Esophagus muscularis mucosa (tissue), 4 donors: ENCODE results near the gene PPFIBP1. TPM values are rescaled to one million over a fixed set of nuclear protein-coding genes. Genes with fewer than 3 reads are reported as not detected.
A peak's percentile ranks its signal among the peaks of the same experiment; 100 is the strongest.

Source experiments
- DNase-seq: peaks from one replicate; pipeline ENCODE4 v3.0.0-alpha.2; 2017; ENCODE audit errors: extremely low spot score
- H3K27ac ChIP-seq, 4 donors: fragments of 200-600 bp; sonication (generic); replicated peaks in 1 of 4; 1 replicate in 3 of 4; 2 replicates in 1 of 4; pipeline ENCODE4 v1.5.1; 2016 to 2019; ENCODE audit warnings: mild to moderate bottlenecking in 1 of 4
- H3K27me3 ChIP-seq, 4 donors: fragments of 200-600 bp; sonication (generic); one replicate each; pipeline versions ENCODE4 v1.5.1 to v1.6.0; 2016 to 2019
- H3K36me3 ChIP-seq, 4 donors: fragments of 200-600 bp; sonication (generic); one replicate each; pipeline ENCODE4 v1.5.1; 2016 to 2019
- H3K4me1 ChIP-seq, 4 donors: fragments of 200-600 bp; sonication (generic); one replicate each; pipeline ENCODE4 v1.5.1; 2016 to 2019
- H3K4me3 ChIP-seq, 4 donors: fragments of 200-600 bp; sonication (generic); 1 replicate in 2 of 4; 2 replicates in 2 of 4; pipeline ENCODE4 v1.5.1; 2016 to 2019; ENCODE audit warnings: mild to moderate bottlenecking in 4 of 4, moderate library complexity in 1 of 4
- H3K9me3 ChIP-seq, 4 donors: fragments of 200-600 bp; sonication (generic); 1 replicate in 3 of 4; 2 replicates in 1 of 4; pipeline ENCODE4 v1.5.1; 2016 to 2019
- CTCF ChIP-seq, 3 experiments: fragments of 200-600 bp in 2 of 3; fragments of 450-650 bp in 1 of 3; sonication (generic) in 2 of 3; IDR thresholded peaks; one replicate each; pipeline ENCODE4 v1.5.1; 2017 to 2019; ENCODE audit warnings: antibody characterized with exemption in 3 of 3, mild to moderate bottlenecking in 2 of 3, moderate library complexity in 1 of 3
- EP300 ChIP-seq: sonication (generic); formaldehyde crosslinking; IDR thresholded peaks from one replicate; pipeline ENCODE4 v1.6.1; 2017; ENCODE audit warnings: antibody characterized with exemption
- POLR2A ChIP-seq: fragments of 450-650 bp; IDR thresholded peaks from one replicate; pipeline ENCODE4 v1.6.1; 2017; ENCODE audit warnings: antibody characterized with exemption, moderate library complexity, mild to moderate bottlenecking, low read depth
- POLR2AphosphoS5 ChIP-seq, 2 donors: sonication (generic); formaldehyde crosslinking; IDR thresholded peaks; one replicate each; pipeline ENCODE4 v1.6.1; 2017; ENCODE audit warnings: antibody characterized with exemption in 2 of 2
- WGBS: methylation state at CpG from one replicate; pipeline ENCODE4 v1.1.5; 2018; 5-methylcytosine and 5-hydroxymethylcytosine counted together
- intact Hi-C: fragments of 100-400 bp; cut with DNase I; formaldehyde crosslinking; loops from one replicate; pipeline ENCODE4 v1.15.1; 2023
- total RNA-seq, 4 donors: library from RNA; depleted of rRNA; stranded (reverse); fragments of >200 nt; gene quantifications; one replicate each; pipeline versions ENCODE4 v1.1.0 to v1.2.1, GENCODE V29; 2016

PPFIBP1 gene
- total RNA-seq, 4 donors from 2014 or later = 53.2 to 79.0 (median 66.5) TPM

DNA sequence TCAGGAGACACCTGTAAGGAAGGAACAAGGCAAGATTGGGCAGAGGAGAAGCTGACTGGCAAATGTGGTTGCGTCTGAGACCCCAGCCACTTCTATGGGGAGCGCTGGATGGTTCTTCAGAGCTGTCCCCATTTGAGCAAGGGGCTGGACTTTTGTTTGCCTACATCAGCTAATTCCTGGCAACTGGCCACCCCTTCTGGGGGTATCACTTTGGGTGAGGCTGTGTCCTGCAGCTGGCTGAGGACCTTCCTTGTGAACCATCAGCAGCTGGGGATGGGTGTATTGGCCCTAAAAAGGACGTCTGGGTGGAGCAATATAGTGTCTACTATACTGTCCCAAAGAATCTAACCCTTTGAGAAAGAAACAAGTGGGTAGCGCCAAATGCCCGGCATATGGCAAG is 23.6 kb downstream of the PPFIBP1 start:
- H3K4me3 ChIP-seq = no peak overlapping the region

DNA sequence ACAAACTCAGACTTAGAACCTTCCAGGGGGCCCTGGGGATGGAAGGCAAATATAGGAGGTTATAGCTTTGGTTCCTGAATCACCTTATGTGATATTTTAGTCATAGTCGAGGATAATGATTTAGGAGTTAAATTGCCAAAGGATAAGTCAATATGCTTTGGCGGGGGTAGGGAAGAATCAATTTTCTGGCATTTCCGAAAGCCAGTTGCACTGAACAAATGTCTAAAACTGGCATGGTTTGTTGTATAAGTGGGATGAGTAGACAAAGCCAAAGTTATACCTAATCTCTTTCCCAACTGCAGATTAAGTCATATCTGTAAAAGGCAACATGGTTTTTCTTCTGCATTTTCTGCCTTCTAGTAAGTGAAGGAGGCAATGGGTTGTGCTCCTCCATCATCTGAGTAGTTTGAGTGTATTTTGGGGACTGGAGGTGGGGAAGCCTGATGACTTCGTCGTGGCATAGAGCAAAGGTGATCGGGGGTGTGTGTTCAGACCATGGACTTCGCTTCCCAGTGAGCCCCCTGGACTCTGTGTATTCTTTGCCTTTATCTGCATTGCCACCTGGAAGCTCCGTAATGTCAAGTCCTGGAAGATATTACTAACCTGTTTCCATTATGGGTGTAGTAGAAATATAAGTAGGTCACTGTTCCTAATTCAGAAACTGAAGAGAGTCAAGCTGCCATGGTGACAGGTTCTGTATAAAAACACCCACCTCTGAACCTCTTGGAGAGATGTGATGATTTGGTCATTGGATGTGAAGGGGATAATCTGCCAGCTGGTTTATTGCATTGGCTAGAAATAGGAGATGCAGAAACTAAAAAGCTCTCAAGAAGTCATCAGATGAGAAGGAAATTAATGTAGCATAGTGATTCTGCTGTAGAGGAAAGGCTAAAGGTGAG is 24.5 kb downstream of the PPFIBP1 start:
- Histone ChIP-seq H3K4me3 (no peak overlapping the region), H3K36me3 (no peaks in the 10 kb centered on the region), H3K27me3 (no peaks in the 10 kb centered on the region), H3K27ac (peak overlapping the region in 3 of 4 donors; percentile 65 to 77 (median 75)), H3K9me3 (no peaks in the 10 kb centered on the region), H3K4me1 (peaks cover 62 to 82% (median 68%) of the 10 kb centered on the region in 4 donors)
- intact Hi-C loops = no loop called here
- no peak for TF ChIP-seq POLR2A
- no peak for TF ChIP-seq CTCF (IDR thresholded peaks at IDR 0.05)
- no peak for TF ChIP-seq POLR2AphosphoS5 (IDR thresholded peaks at IDR 0.05)
- no peak for TF ChIP-seq EP300
- DNase-seq = no peak
- WGBS = 87% methylated on average over 8 of the region's 8 CpGs

More for the DNA sequence above, 23.6 kb downstream of the PPFIBP1 start:
- Histone ChIP-seq H3K27ac (no peak overlapping the region), H3K4me1 (peaks cover 61 to 82% (median 66%) of the 10 kb centered on the region in 4 donors), H3K27me3 (no peaks in the 10 kb centered on the region), H3K9me3 (no peaks in the 10 kb centered on the region), H3K36me3 (no peaks in the 10 kb centered on the region)
- intact Hi-C loops = no loop called here
- TF ChIP-seq CTCF (IDR thresholded peaks at IDR 0.05) = no peak
- TF ChIP-seq POLR2A = no peak
- TF ChIP-seq POLR2AphosphoS5 (IDR thresholded peaks at IDR 0.05) = no peak
- no peak for TF ChIP-seq EP300
- DNase-seq = no peak
- WGBS = 89% methylated on average over 5 of the region's 5 CpGs

DNA sequence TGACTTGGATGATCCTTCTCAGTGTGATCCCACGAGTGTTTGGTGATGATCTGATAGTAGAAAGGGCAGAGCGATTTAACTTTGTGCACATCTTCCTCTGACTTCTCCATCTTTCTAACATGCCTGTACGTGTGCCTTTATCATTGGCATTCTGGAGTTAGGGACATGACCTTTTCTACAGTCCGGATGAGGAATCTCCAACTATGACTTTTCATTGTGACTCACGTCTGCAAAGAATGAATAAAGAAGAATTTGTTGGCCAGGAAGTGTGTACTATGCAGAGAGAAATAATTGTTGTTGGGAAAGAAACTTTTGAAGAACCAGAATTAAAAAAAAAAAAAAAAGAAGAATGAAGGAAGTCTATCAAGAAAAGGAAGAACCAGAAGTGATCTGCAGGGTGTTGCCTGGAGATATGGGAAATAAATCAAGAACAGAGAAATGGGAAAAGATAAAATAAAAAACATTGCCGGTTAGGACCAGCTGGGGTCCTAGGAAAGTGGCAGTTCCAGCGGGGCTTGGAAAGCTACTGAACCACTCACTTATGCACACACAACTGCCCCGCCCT is 25.3 kb downstream of the PPFIBP1 start:
- peaks cover 70 to 90% (median 76%) of the 10 kb centered on the region in 4 donors for H3K4me1 ChIP-seq
- intact Hi-C loops = no loop called here

More for the DNA sequence above, 25.3 kb downstream of the PPFIBP1 start:
- no peaks in the 10 kb centered on the region for H3K27me3 ChIP-seq
- TF ChIP-seq POLR2AphosphoS5 (IDR thresholded peaks at IDR 0.05) (no peak), EP300 (no peak), POLR2A (no peak), CTCF (IDR thresholded peaks at IDR 0.05) (no peak)
- 38% methylated on average over 8 of the region's 8 CpGs for whole genome bisulfite sequencing
- no peaks in the 10 kb centered on the region for H3K36me3 ChIP-seq
- H3K27ac ChIP-seq = peak overlapping the region; percentile 62 to 77 (median 70)
- H3K4me3 ChIP-seq = peak overlapping the region in 2 of 4 donors; percentile 19 to 29
- no peaks in the 10 kb centered on the region for H3K9me3 ChIP-seq
- DNase-seq = no peak
